IMR-90 (cell line): Measurements from ENCODE around the gene DLGAP4. TPM values are rescaled to one million over a fixed set of nuclear protein-coding genes. Genes with fewer than 3 reads are reported as not detected.
A peak's percentile ranks its signal among the peaks of the same experiment; 100 is the strongest.

Experiments used
- ATAC-seq: fragments of 200-7000 bp; cut with Tn5 transposase; 2 replicates; pipeline ENCODE4 v1.9.1; 2020; ENCODE audit warnings: low read depth, mild to moderate bottlenecking, moderate library complexity
- BruUV-seq: library from RNA; stranded (reverse); fragments of 400-500 nt; replicated peaks from 2 replicates; lab custom pipeline; 2021; lab: Mats Ljungman, UMichigan
- CTCF ChIA-PET: fragments of 300-600 bp; formaldehyde crosslinking; extraction: SDS; loops from one replicate; lab custom pipeline; 2021; ENCODE audit warnings: antibody characterized with exemption; lab: Yijun Ruan, JAX
- POLR2A ChIA-PET: fragments of 300-600 bp; sonication (Branson Sonifier 250); formaldehyde crosslinking; loops from one replicate; lab custom pipeline; 2022; ENCODE audit warnings: antibody characterized with exemption; ENCODE audit not compliant: unreplicated experiment; lab: Charles Lee
- DNase-seq: peaks from one replicate; pipeline ENCODE4 v3.0.0; 2013
- H2AFZ ChIP-seq: replicated peaks from 2 replicates; pipeline ENCODE3; 2013; ENCODE audit warnings: low read length, mild to moderate bottlenecking; ENCODE audit not compliant: poor library complexity
- H2AK5ac ChIP-seq: 2 replicates; pipeline ENCODE4 v1.6.1; 2013; ENCODE audit warnings: low read depth, low read length, inconsistent platforms
- H2AK9ac ChIP-seq: replicated peaks from 2 replicates; pipeline ENCODE3; 2013; ENCODE audit warnings: mild to moderate bottlenecking, low read depth, low read length, moderate library complexity; ENCODE audit not compliant: poor library complexity
- H2BK120ac ChIP-seq: 2 replicates; pipeline ENCODE4 v1.6.1; 2013; ENCODE audit warnings: low read depth, low read length, inconsistent platforms
- H2BK15ac ChIP-seq: 3 replicates; pipeline ENCODE4 v1.6.1; 2013; ENCODE audit warnings: low read depth, low read length, inconsistent platforms
- H2BK20ac ChIP-seq: 2 replicates; pipeline ENCODE4 v1.6.1; 2013; ENCODE audit warnings: low read depth, mild to moderate bottlenecking, inconsistent platforms, low read length, moderate library complexity
- H2BK5ac ChIP-seq: 2 replicates; pipeline ENCODE4 v1.6.1; 2013; ENCODE audit warnings: mild to moderate bottlenecking, low read depth, low read length, inconsistent platforms; ENCODE audit not compliant: poor library complexity, severe bottlenecking
- H3K14ac ChIP-seq: replicated peaks from 2 replicates; pipeline ENCODE4 v1.6.1; 2013; ENCODE audit warnings: low read depth, low read length, inconsistent platforms
- H3K18ac ChIP-seq: 2 replicates; pipeline ENCODE4 v1.6.1; 2013; ENCODE audit warnings: low read depth, low read length, control low read depth
- H3K23ac ChIP-seq: 2 replicates; pipeline ENCODE4 v1.6.1; 2013; ENCODE audit warnings: low read depth, low read length, inconsistent platforms
- H3K27ac ChIP-seq: 2 replicates; pipeline ENCODE4 v1.5.1; 2013; ENCODE audit warnings: mild to moderate bottlenecking, control low read depth, low read length; ENCODE audit not compliant: insufficient read depth
- H3K27me3 ChIP-seq: 2 replicates; pipeline ENCODE4 v1.6.1; 2013; ENCODE audit warnings: low read length; ENCODE audit not compliant: control insufficient read depth, insufficient read depth
- H3K36me3 ChIP-seq: 2 replicates; pipeline ENCODE4 v1.6.1; 2013; ENCODE audit warnings: low read length, mixed read lengths; ENCODE audit not compliant: control insufficient read depth, insufficient read depth
- H3K4ac ChIP-seq: 2 replicates; pipeline ENCODE4 v1.6.1; 2013; ENCODE audit warnings: low read depth, low read length, inconsistent platforms
- H3K4me1 ChIP-seq: 2 replicates; pipeline ENCODE4 v1.6.1; 2013; ENCODE audit warnings: low read length, mixed read lengths; ENCODE audit not compliant: control insufficient read depth, insufficient read depth
- H3K4me2 ChIP-seq: 2 replicates; pipeline ENCODE4 v1.6.1; 2013; ENCODE audit warnings: low read depth, mild to moderate bottlenecking, control low read depth, low read length, moderate library complexity
- H3K4me3 ChIP-seq: 2 replicates; pipeline ENCODE4 v1.5.1; 2013; ENCODE audit warnings: low read depth, mild to moderate bottlenecking, control low read depth, low read length, moderate library complexity; ENCODE audit not compliant: insufficient read depth
- H3K56ac ChIP-seq: 2 replicates; pipeline ENCODE4 v1.6.1; 2013; ENCODE audit warnings: low read length, inconsistent platforms; ENCODE audit not compliant: insufficient read depth; ENCODE audit errors: extremely low read depth
- H3K79me1 ChIP-seq, 2 experiments: 2 replicates each; pipeline ENCODE4 v1.6.1; 2013; ENCODE audit warnings: low read length in 2 of 2, inconsistent platforms in 1 of 2, low read depth in 1 of 2
- H3K9ac ChIP-seq: 2 replicates; pipeline ENCODE4 v1.6.1; 2013; ENCODE audit warnings: low read depth, low read length, control low read depth
- H3K9me1 ChIP-seq: 2 replicates; pipeline ENCODE4 v1.6.1; 2013; ENCODE audit warnings: low read length, inconsistent platforms; ENCODE audit not compliant: insufficient read depth
- H3K9me3 ChIP-seq: 2 replicates; pipeline ENCODE4 v1.6.1; 2013; ENCODE audit warnings: low read length; ENCODE audit not compliant: control insufficient read depth, insufficient read depth
- H4K20me1 ChIP-seq: 2 replicates; pipeline ENCODE4 v1.6.1; 2013; ENCODE audit warnings: low read length, inconsistent platforms; ENCODE audit not compliant: insufficient read depth
- H4K5ac ChIP-seq: 2 replicates; pipeline ENCODE4 v1.6.1; 2013; ENCODE audit warnings: mild to moderate bottlenecking, low read depth, low read length, control low read depth
- H4K8ac ChIP-seq, 2 experiments: 2 replicates each; pipeline ENCODE4 v1.6.1; 2013; ENCODE audit warnings: low read depth in 2 of 2, low read length in 2 of 2, control low read depth in 1 of 2, inconsistent platforms in 1 of 2
- H4K91ac ChIP-seq: 2 replicates; pipeline ENCODE4 v1.6.1; 2013; ENCODE audit warnings: low read depth, low read length, inconsistent platforms; ENCODE audit not compliant: insufficient read depth
- BHLHE40 ChIP-seq: fragments of 150-350 bp; IDR thresholded peaks from 2 replicates; pipeline ENCODE4 v1.6.1; 2016; ENCODE audit warnings: mild to moderate bottlenecking, low read depth, low read length
- CHD1 ChIP-seq: IDR thresholded peaks from 2 replicates; pipeline ENCODE4 v1.6.1; 2012; ENCODE audit warnings: low read depth, low read length, improper control_type of control experiment
- CTCF ChIP-seq: conservative IDR thresholded peaks from 2 replicates; pipeline ENCODE4 v1.5.1; 2012; ENCODE audit warnings: mild to moderate bottlenecking, low read depth, low read length, improper control_type of control experiment
- ELK1 ChIP-seq: fragments of 150-350 bp; IDR thresholded peaks from 2 replicates; pipeline ENCODE4 v1.6.1; 2016; ENCODE audit warnings: low read depth, mild to moderate bottlenecking, low read length, moderate library complexity, borderline replicate concordance
- FOS ChIP-seq: fragments of 150-350 bp; IDR thresholded peaks from 2 replicates; pipeline ENCODE4 v1.6.1; 2016; ENCODE audit warnings: low read depth, low read length
- MAFK ChIP-seq: IDR thresholded peaks from 2 replicates; pipeline ENCODE4 v1.6.1; 2012; ENCODE audit warnings: low read depth, low read length, improper control_type of control experiment
- MAZ ChIP-seq: IDR thresholded peaks from 2 replicates; pipeline ENCODE4 v1.6.1; 2012; ENCODE audit warnings: low read depth, mild to moderate bottlenecking, low read length, improper control_type of control experiment, moderate library complexity, borderline replicate concordance
- MXI1 ChIP-seq: IDR thresholded peaks from 2 replicates; pipeline ENCODE4 v1.6.1; 2012; ENCODE audit warnings: low read depth, mild to moderate bottlenecking, low read length, moderate library complexity, borderline replicate concordance
- NFE2L2 ChIP-seq: fragments of 150-350 bp; IDR thresholded peaks from 2 replicates; pipeline ENCODE4 v1.6.1; 2016; ENCODE audit warnings: low read depth, mild to moderate bottlenecking, low read length
- POLR2A ChIP-seq: IDR thresholded peaks from 2 replicates; pipeline ENCODE4 v1.6.1; 2012; ENCODE audit warnings: mild to moderate bottlenecking, low read depth, low read length
- RAD21 ChIP-seq: IDR thresholded peaks from 2 replicates; pipeline ENCODE4 v1.6.1; 2012; ENCODE audit warnings: low read length, improper control_type of control experiment
- RCOR1 ChIP-seq: IDR thresholded peaks from 2 replicates; pipeline ENCODE4 v1.6.1; 2012; ENCODE audit warnings: mild to moderate bottlenecking, low read length, improper control_type of control experiment; ENCODE audit not compliant: insufficient replicate concordance
- RFX5 ChIP-seq: IDR thresholded peaks from 2 replicates; pipeline ENCODE4 v1.8.0; 2012; ENCODE audit warnings: low read depth, mild to moderate bottlenecking, low read length, moderate library complexity
- USF2 ChIP-seq: fragments of 150-350 bp; IDR thresholded peaks from 2 replicates; pipeline ENCODE4 v1.6.1; 2017; ENCODE audit warnings: mild to moderate bottlenecking, antibody characterized with exemption, low read length, low read depth
- WGBS, 2 experiments: methylation state at CpG; one replicate each; pipeline versions ENCODE4 v1.1.5 to v1.1.7; 2013; ENCODE audit warnings: missing lambda C conversion rate in 2 of 2; ENCODE audit not compliant: insufficient read length in 1 of 2; ENCODE audit errors: extremely low coverage in 2 of 2; 5-methylcytosine and 5-hydroxymethylcytosine counted together
- dilution Hi-C: fragments of 300-500 bp; cut with HindIII; formaldehyde crosslinking; loops from one replicate; pipeline ENCODE4 v1.14.3; 2018; ENCODE audit warnings: low sequenced_read_pairs; ENCODE audit not compliant: unreplicated experiment
- in situ Hi-C: fragments of 300-500 bp; cut with MboI; formaldehyde crosslinking; loops from 3 replicates; pipeline ENCODE4 v1.14.3; 2019; ENCODE audit warnings: low sequenced_read_pairs, inconsistent platforms, mixed read lengths
- intact Hi-C: fragments of 100-400 bp; cut with micrococcal nuclease; formaldehyde crosslinking; loops from 2 replicates; pipeline ENCODE4 v1.10.0; 2022
- polyA plus RNA-seq, 3 experiments: library from polyadenylated mRNA; depleted of rRNA; stranded (reverse); fragments of >200 nt; gene quantifications; 2 replicates each; pipeline ENCODE4 v1.2.3, GENCODE V29; 2012; ENCODE audit warnings: low replicate concordance in 1 of 3
- total RNA-seq: library from RNA; depleted of rRNA; stranded (reverse); fragments of >200 nt; gene quantifications from 2 replicates; pipeline ENCODE4 v1.2.3, GENCODE V29; 2012

Gene DLGAP4
- total and polyA plus RNA-seq, 2 of the 4 experiments (the other 2 are of a cell fraction): 32.3 to 73.2 TPM

GRCh38 chr20:36573798-36574365 is 267.7 kb downstream of the DLGAP4 start:
- TF ChIP-seq POLR2A (0 out of 2 replicates have a peak, but pooled peaks have one; percentile 17), CHD1 (peak; percentile 69; the same call in 1 of the 2 replicates), MXI1 (no peak), RAD21 (no peak), FOS (no peak), ELK1 (no peak), USF2 (no peak), RFX5 (no peak), RCOR1 (no peak), BHLHE40 (peak; percentile 26; the same call in 1 of the 2 replicates), MAFK (no peak), CTCF (no peak), NFE2L2 (no peak), MAZ (peak; percentile 20; the same call in 1 of the 2 replicates)
- Histone ChIP-seq H3K14ac (peak overlapping the region; percentile 58; the same call in 1 of the 2 replicates), H3K9me1 (peaks cover 30% of the 10 kb centered on the region), H2BK20ac (no peak overlapping the region), H3K4me2 (peak overlapping the region; percentile 63), H4K8ac (peak overlapping the region in 1 of 2 experiments; percentile 3; a peak in 1 of 4 replicates), H3K36me3 (peaks cover 5% of the 10 kb centered on the region), H3K9ac (peak overlapping the region; percentile 71), H2BK5ac (peak overlapping the region; percentile 18), H2AK5ac (peak overlapping the region; percentile 59), H4K5ac (no peak overlapping the region), H2BK120ac (no peak overlapping the region; the same call in 1 of the 2 replicates), H2AFZ (peak overlapping the region; percentile 92), H2BK15ac (no peak overlapping the region), H2AK9ac (peak overlapping the region; percentile 97), H3K79me1 (peaks cover 26 to 46% of the 10 kb centered on the region in 2 experiments), H3K23ac (no peak overlapping the region), H3K4ac (0 out of 2 replicates have a peak overlapping the region, but pooled peaks have one; percentile 3), H3K4me3 (peak overlapping the region; percentile 60), H4K91ac (no peak overlapping the region), H3K56ac (no peak overlapping the region), H3K18ac (no peak overlapping the region; the same call in 1 of the 2 replicates), H3K27me3 (no peaks in the 10 kb centered on the region), H3K4me1 (peaks cover 13% of the 10 kb centered on the region), H3K27ac (peak overlapping the region; percentile 81), H3K9me3 (no peaks in the 10 kb centered on the region), H4K20me1 (peaks cover 35% of the 10 kb centered on the region)
- ATAC-seq (peak; percentile 3), DNase-seq (no peak)
- intact Hi-C loops: loop anchor here (2.0 kb wide), 1 partner anchor 31 kb away; the partner anchor contains the start of gene RAB5IF
- BruUV-seq: no TSS peak
- CTCF ChIA-PET: no interaction called here
- in situ Hi-C loops: no loop called here
- POLR2A ChIA-PET: no interaction called here
- dilution Hi-C loops: no loop called here
- WGBS, 2 experiments: 0% methylated on average over 11 of the region's 53 CpGs; no CpG with 5 or more reads in 1 of the 2 experiments
